HG03442 (cell line): ENCODE results near the gene CENPP.

ENCODE experiments used
- ATAC-seq: cut with Tn5 transposase; IDR thresholded peaks from one replicate; pipeline ENCODE4 v1.9.1; 2021; ENCODE audit warnings: mild to moderate bottlenecking, moderate library complexity; ENCODE audit not compliant: unreplicated experiment

The CENPP gene

GRCh38 chr9:92631452-92632343 is 305.9 kb downstream of the CENPP start:
- ATAC-seq: no peak

- ATAC-seq: no peak
Observed at GRCh38 chr9:92632641-92633040, 306.9 kb downstream of the CENPP start.

- no peak for ATAC-seq
Observed at GRCh38 chr9:92633614-92634278, 308.0 kb downstream of the CENPP start.

GRCh38 chr9:92634712-92635605 is 309.2 kb downstream of the CENPP start:
- ATAC-seq: peak; percentile 43

DNA sequence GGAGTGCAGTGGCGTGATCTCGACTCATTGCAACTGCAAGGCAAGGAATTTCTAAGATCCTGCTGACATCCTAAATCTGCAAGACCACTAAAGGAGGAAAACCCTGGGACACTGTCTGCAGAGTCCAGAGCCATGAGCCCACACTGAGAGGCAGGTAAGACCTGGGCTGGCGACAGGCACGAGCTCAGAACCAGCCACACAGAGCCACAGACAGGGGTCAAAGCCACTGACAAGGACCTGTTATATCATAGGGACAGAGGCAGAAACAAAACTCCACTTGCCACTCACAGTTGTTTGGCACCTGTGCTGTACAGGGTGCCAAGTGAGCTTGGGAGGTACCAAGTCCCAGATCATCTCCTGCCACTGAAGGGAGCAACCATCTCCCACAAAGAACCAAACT is 310.0 kb downstream of the CENPP start:
- ATAC-seq: no peak

- ATAC-seq: no peak
Observed at GRCh38 chr9:92636627-92637026, 310.9 kb downstream of the CENPP start.

DNA sequence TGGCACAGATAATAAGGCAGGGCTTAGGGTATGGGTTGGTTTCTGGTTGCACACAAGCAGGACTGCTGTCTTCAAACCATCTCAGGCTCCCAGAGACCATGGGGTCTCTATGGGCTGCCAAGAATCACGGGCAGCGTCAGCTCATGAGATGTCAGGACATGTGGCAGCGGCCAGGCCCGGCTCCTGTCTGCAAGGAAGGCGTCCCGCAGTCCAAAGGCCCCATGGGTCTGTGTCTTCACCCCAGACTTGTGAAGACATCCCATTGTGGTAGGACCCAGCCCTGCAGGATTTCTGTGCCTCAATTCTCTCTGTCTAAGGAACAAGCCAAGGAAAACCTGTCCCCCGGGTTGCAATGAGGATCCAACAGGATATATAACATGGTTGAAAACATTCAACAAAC is 311.6 kb downstream of the CENPP start:
- no peak for ATAC-seq

- no peak for ATAC-seq
Observed at GRCh38 chr9:92637886-92638620, 312.3 kb downstream of the CENPP start.

- ATAC-seq: no peak
Observed at GRCh38 chr9:92638621-92639101, 312.9 kb downstream of the CENPP start.

GRCh38 chr9:92639124-92639523 is 313.4 kb downstream of the CENPP start:
- no peak for ATAC-seq

DNA sequence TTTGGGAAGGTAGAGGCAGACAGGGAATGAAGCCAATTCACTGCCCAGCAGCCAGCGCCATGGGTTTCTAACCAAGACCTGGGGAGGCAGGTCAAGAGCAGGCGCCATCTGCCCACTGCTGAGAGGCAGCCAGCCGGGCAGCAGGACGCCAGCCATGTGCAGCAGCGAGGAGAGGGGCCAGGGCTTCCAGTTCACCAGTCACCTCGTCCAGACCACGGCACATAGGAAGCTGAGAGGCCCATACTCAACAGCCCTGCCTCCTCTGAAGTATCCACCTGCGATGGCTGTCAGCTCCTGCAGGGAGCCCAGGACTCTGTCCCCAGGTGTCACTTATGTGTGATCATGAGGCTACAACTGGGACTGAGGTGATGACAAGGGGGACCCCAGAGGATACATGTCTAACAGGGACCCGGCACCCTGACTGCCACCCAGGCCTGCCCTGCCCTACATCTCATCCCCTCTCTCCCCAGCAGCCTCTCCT is 314.1 kb downstream of the CENPP start:
- ATAC-seq: no peak

GRCh38 chr9:92640398-92641091 is 314.8 kb downstream of the CENPP start:
- ATAC-seq: no peak

DNA sequence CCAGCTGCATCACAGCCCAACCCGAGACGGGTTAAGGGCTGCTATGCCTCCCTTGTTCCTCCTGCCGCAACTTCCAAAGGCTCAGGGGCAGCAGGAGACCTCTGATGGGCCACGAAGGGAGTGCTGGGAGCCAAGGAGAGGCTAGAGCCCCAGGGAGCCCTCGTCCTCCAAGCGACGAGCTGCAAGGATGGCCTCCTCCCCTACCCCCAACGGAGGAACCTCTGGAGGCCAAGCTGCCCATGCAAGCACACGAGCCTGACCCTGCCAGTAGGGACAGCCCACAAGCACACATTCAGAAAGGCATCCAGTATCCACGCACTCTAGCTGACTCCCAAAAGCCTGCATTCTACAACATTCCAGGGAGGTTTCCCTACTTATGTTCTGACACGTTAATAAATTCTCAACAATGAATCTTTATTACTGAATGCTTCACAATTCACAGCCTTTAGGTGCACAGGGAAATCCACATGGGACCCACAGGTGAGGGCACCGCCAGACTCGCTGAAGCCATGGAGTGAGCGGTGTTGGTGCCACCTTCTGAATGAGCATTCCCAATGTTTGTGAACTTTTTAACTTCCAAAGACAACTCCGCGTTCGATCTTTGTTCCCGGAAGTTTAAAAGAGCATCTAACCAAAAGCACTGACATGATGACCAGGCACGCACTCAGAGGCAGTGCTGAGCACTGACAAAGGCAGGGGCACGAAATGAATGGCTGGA is 315.5 kb downstream of the CENPP start:
- no peak for ATAC-seq

DNA sequence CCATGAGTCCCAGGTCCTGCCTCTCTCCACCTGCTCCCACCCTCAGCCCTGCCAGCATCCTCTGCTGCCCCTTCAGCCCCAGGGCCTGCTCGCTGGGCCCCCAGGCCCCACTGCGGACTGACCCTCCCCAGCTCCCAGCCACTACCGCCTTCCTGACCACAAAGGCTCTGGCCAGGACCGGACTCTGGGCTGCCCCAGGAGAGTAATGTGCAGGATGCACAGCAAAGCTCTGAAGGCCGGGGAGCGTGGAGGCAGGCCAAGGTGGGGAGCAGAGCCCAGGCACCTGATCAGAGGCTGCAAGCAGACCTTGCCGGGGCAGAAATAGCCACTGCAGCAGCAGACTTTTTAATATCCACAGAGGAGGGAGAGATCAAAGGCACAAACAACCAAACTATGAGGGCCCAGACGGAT is 316.3 kb downstream of the CENPP start:
- no peak for ATAC-seq

DNA sequence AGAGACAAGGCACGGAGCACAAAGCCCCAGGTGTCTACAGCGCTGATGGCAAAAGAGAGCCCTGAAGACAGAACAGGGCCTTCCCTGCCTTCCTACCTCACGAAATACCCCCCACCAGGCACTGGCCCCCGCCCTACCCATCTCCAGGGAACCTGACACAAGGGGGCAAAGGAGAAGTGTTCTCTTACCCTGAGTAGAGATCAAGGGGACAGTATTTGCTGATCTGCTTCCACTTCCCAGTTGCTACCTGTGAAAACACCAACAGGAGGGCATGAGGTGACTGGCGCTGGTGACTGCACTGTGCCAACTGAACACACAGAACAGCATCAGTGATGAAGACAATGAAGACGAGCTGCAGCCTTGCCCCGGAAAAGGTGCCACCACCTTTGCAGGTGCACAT is 316.8 kb downstream of the CENPP start:
- no peak for ATAC-seq

- ATAC-seq: no peak
Observed at GRCh38 chr9:92644278-92644677, 318.5 kb downstream of the CENPP start.

DNA sequence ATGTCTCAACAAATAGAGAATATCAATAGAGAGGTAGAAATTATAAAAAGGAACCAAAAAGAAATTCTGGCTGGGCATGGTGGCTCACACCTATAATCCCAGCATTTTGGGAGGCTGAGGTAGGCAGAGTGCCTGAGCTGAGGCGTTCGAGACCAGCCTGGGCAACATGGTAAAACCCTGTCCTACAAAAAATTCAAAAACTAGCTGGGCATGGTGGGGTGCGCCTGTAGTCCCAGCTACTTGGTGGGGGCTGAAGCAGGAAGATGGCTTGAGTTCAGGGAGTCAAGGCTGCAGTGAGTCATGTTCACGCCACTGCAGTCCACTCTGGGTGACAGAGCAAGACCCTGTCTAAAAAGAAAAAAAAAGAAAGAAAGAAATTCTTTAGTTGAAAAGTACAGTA is 319.3 kb downstream of the CENPP start:
- no peak for ATAC-seq

- no peak for ATAC-seq
Observed at GRCh38 chr9:92647671-92648473, 322.1 kb downstream of the CENPP start.
